ENCODE results near the gene SGCD. TPM values are rescaled to one million over a fixed set of nuclear protein-coding genes. Genes with fewer than 3 reads are reported as not detected.

Gene SGCD
- total RNA-seq, 2 experiments from 2014 or later = not detected

- H3K36me3 Mint-ChIP-seq (ENCODE audit: low read depth) = no peaks in the 10 kb centered on the region
- Histone ChIP-seq H3K4me3 (ENCODE audit: low read length) (no peak overlapping the region), H3K27ac (ENCODE audit: low read depth in 1 of 2, low read length in 2 of 2) (no peak overlapping the region), H3K27me3 (ENCODE audit: control insufficient read depth in 1 of 2, insufficient read depth in 2 of 2, low read length in 2 of 2) (peaks cover 0 to 10% of the 10 kb centered on the region in 2 experiments), H3K36me3 (ENCODE audit: insufficient read depth, low read length) (no peaks in the 10 kb centered on the region), H3K4me1 (ENCODE audit: insufficient read depth, low read length) (no peaks in the 10 kb centered on the region), H3K9me3 (ENCODE audit: control insufficient read depth in 1 of 2, insufficient read depth in 1 of 2, low read length in 2 of 2) (no peaks in the 10 kb centered on the region)
- H3K4me3 Mint-ChIP-seq = no peak overlapping the region
- H3K27ac Mint-ChIP-seq = no peak overlapping the region
- H3K9me3 Mint-ChIP-seq = no peaks in the 10 kb centered on the region
- DNase-seq (no peak), ATAC-seq (ENCODE audit: poor library complexity) (no peak)
- peaks cover 44% of the 10 kb centered on the region for H3K27me3 Mint-ChIP-seq
- ChIA-PET POLR2A (no interaction called here), CTCF (interaction anchor here (0.5 kb wide), 1 partner anchor 452 kb away, joined by 3 read pairs; no protein-coding TSS in a partner anchor)
- TF ChIP-seq CTCF (IDR thresholded peaks at IDR 0.05) = no peak
- intact Hi-C loops (cut with DNase I, micrococcal nuclease) = no loop called here
- H3K4me1 Mint-ChIP-seq (ENCODE audit: low read depth) = no peaks in the 10 kb centered on the region
These were observed 108.1 kb downstream of the SGCD start for GRCh38 chr5:156435101-156435500.

- peaks cover 0 to 3% of the 10 kb centered on the region in 2 experiments for H3K27me3 ChIP-seq (ENCODE audit: control insufficient read depth in 1 of 2, insufficient read depth in 2 of 2, low read length in 2 of 2)
- H3K4me1 ChIP-seq (ENCODE audit: insufficient read depth, low read length) = no peaks in the 10 kb centered on the region
- no peak for TF ChIP-seq CTCF (IDR thresholded peaks at IDR 0.05)
- H3K9me3 Mint-ChIP-seq = no peaks in the 10 kb centered on the region
- ATAC-seq (ENCODE audit: poor library complexity) (no peak), DNase-seq (no peak)
- ChIA-PET POLR2A (no interaction called here), CTCF (interaction anchor here (0.6 kb wide), 1 partner anchor 11 kb away, joined by 3 read pairs; no protein-coding TSS in a partner anchor)
- H3K4me1 Mint-ChIP-seq (ENCODE audit: low read depth) = no peaks in the 10 kb centered on the region
- H3K4me3 ChIP-seq (ENCODE audit: low read length) = no peak overlapping the region
- no peaks in the 10 kb centered on the region for H3K36me3 Mint-ChIP-seq (ENCODE audit: low read depth)
- no peak overlapping the region for H3K27ac Mint-ChIP-seq
- no peak overlapping the region for H3K4me3 Mint-ChIP-seq
- intact Hi-C loops (cut with DNase I, micrococcal nuclease) = no loop called here
- H3K27me3 Mint-ChIP-seq = peaks cover 27% of the 10 kb centered on the region
- no peaks in the 10 kb centered on the region for H3K36me3 ChIP-seq (ENCODE audit: insufficient read depth, low read length)
- no peaks in the 10 kb centered on the region for H3K9me3 ChIP-seq (ENCODE audit: control insufficient read depth in 1 of 2, insufficient read depth in 1 of 2, low read length in 2 of 2)
- no peak overlapping the region for H3K27ac ChIP-seq (ENCODE audit: low read depth in 1 of 2, low read length in 2 of 2)
These were observed 111.1 kb downstream of the SGCD start for GRCh38 chr5:156438076-156438475.

GRCh38 chr5:156444753-156445291, 117.9 kb downstream of the SGCD start:
- Mint-ChIP-seq H3K4me3 (no peak overlapping the region), H3K27ac (no peak overlapping the region), H3K4me1 (ENCODE audit: low read depth) (no peaks in the 10 kb centered on the region), H3K9me3 (no peaks in the 10 kb centered on the region), H3K36me3 (ENCODE audit: low read depth) (no peaks in the 10 kb centered on the region), H3K27me3 (peaks cover 65% of the 10 kb centered on the region)
- ATAC-seq (ENCODE audit: poor library complexity) = no peak
- Histone ChIP-seq H3K4me3 (ENCODE audit: low read length) (no peak overlapping the region), H3K36me3 (ENCODE audit: insufficient read depth, low read length) (no peaks in the 10 kb centered on the region), H3K4me1 (ENCODE audit: insufficient read depth, low read length) (no peaks in the 10 kb centered on the region), H3K9me3 (ENCODE audit: control insufficient read depth in 1 of 2, insufficient read depth in 1 of 2, low read length in 2 of 2) (no peaks in the 10 kb centered on the region), H3K27me3 (ENCODE audit: control insufficient read depth in 1 of 2, insufficient read depth in 2 of 2, low read length in 2 of 2) (peaks cover 2 to 19% of the 10 kb centered on the region in 2 experiments), H3K27ac (ENCODE audit: low read depth in 1 of 2, low read length in 2 of 2) (no peak overlapping the region)
- no peak for DNase-seq
- ChIA-PET POLR2A (no interaction called here), CTCF (no interaction called here)
- TF ChIP-seq CTCF (IDR thresholded peaks at IDR 0.05) = no peak
- intact Hi-C loops (cut with DNase I, micrococcal nuclease) = no loop called here

Measured in CD4-positive, alpha-beta T cell (primary cell).